Lung (tissue), 12 donors: ENCODE data around the gene FAP. TPM values are rescaled to one million over a fixed set of nuclear protein-coding genes. Genes with fewer than 3 reads are reported as not detected.

Experiments
- ATAC-seq: fragments of 200-7000 bp; cut with Tn5 transposase; one replicate; pipeline ENCODE4 v1.9.1; 2020; ENCODE audit warnings: moderate number of reproducible peaks; ENCODE audit not compliant: insufficient read depth, low FRiP score
- DNase-seq, 3 donors: peaks; one replicate each; pipeline ENCODE4 v3.0.0-alpha.2; 2013 to 2017
- H3K27ac ChIP-seq, 2 donors: one replicate each; pipeline ENCODE4 v1.5.1; 2013; ENCODE audit warnings: mild to moderate bottlenecking in 2 of 2, moderate library complexity in 2 of 2, control low read depth in 1 of 2, inconsistent platforms in 1 of 2, low read depth in 1 of 2, low read length in 1 of 2
- H3K27me3 ChIP-seq, 3 donors: one replicate each; pipeline ENCODE4 v1.5.1; 2013; ENCODE audit warnings: low read length in 2 of 3; ENCODE audit not compliant: control insufficient read depth in 3 of 3, insufficient read depth in 3 of 3
- H3K36me3 ChIP-seq, 4 donors: one replicate each; pipeline ENCODE4 v1.5.1; 2013; ENCODE audit warnings: low read length in 4 of 4, mild to moderate bottlenecking in 1 of 4, moderate library complexity in 1 of 4; ENCODE audit not compliant: control insufficient read depth in 4 of 4, insufficient read depth in 4 of 4
- H3K4me1 ChIP-seq, 5 donors: one replicate each; pipeline ENCODE4 v1.5.1; 2013; ENCODE audit warnings: low read length in 5 of 5, mild to moderate bottlenecking in 2 of 5, moderate library complexity in 1 of 5; ENCODE audit not compliant: control insufficient read depth in 5 of 5, insufficient read depth in 5 of 5
- H3K4me3 ChIP-seq: one replicate; pipeline ENCODE4 v1.5.1; 2013; ENCODE audit warnings: mild to moderate bottlenecking, control low read depth, moderate library complexity
- H3K9ac ChIP-seq, 2 donors: one replicate each; pipeline ENCODE4 v1.5.1; 2013; ENCODE audit warnings: low read length in 2 of 2, control low read depth in 1 of 2; ENCODE audit not compliant: insufficient read depth in 1 of 2
- H3K9me3 ChIP-seq, 4 donors: one replicate each; pipeline ENCODE4 v1.5.1; 2013; ENCODE audit warnings: low read length in 3 of 4, mild to moderate bottlenecking in 1 of 4, moderate library complexity in 1 of 4; ENCODE audit not compliant: control insufficient read depth in 4 of 4, insufficient read depth in 3 of 4
- WGBS, 2 donors: extraction: QIAGEN DNeasy Blood & Tissue Kit; methylation state at CpG; one replicate each; pipeline ENCODE4 v1.1.7; 2013; 5-methylcytosine and 5-hydroxymethylcytosine counted together
- polyA plus RNA-seq, 2 donors: library from polyadenylated mRNA; stranded (reverse); fragments of 200-250 nt; gene quantifications; one replicate each; pipeline ENCODE4 v1.2.1, GENCODE V29; 2013
- total RNA-seq, 2 donors: library from RNA; depleted of rRNA in 1 of 2; stranded (reverse); fragments of >200 nt in 1 of 2; gene quantifications; one replicate each; pipeline ENCODE4 v1.2.1, GENCODE V29; 2014 to 2021
- TF ChIP-seq, protein P1 (sequence below): IDR thresholded peaks from 2 replicates; pipeline ENCODE4 v1.5.1; 2012; ENCODE audit warnings: mild to moderate bottlenecking; ENCODE audit errors: control extremely low read depth, extremely low read depth
- donor health status: control.
- donor health status: control.
- donor health status: Bipolar disorder and iron deficiency.
- donor health status: healthy.
- donor health status: DM: yes; HTN: yes; CAD: no.

The FAP gene
- total and polyA plus RNA-seq, 4 donors: 1.8 to 24.6 (median 4.8) TPM

DNA sequence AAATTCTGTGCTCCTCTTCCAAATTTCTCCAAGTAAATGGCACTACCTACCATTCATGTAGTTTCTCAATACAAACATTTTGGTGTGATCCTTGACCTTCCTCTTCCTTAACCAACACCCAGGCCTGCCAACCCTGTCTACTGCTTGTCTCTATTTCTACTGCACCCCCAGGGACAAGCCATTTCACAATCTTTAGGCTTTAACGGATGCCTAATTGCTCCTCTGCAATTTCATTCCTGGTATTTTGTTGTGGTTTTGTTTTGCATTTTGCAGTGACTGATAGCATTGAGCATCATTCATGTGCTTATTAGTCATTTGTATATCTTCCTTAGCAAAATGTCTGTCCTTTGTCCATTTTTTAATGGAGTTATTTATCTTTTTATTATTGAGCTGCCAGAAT is 10.0 kb downstream of the FAP start:
- ATAC-seq (no peak), DNase-seq (peak in 1 of 3 donors; percentile 41)
- Histone ChIP-seq H3K27me3 (no peaks in the 10 kb centered on the region), H3K27ac (no peak overlapping the region), H3K36me3 (peaks cover 0 to 5% (median 2%) of the 10 kb centered on the region in 4 donors), H3K4me3 (no peak overlapping the region), H3K4me1 (peaks cover 0 to 10% (median 0%) of the 10 kb centered on the region in 5 donors), H3K9me3 (no peaks in the 10 kb centered on the region), H3K9ac (no peak overlapping the region)
- 24 to 41% methylated on average over 1 of the region's 1 CpG for WGBS, 2 donors
- TF ChIP-seq, protein P1, sequence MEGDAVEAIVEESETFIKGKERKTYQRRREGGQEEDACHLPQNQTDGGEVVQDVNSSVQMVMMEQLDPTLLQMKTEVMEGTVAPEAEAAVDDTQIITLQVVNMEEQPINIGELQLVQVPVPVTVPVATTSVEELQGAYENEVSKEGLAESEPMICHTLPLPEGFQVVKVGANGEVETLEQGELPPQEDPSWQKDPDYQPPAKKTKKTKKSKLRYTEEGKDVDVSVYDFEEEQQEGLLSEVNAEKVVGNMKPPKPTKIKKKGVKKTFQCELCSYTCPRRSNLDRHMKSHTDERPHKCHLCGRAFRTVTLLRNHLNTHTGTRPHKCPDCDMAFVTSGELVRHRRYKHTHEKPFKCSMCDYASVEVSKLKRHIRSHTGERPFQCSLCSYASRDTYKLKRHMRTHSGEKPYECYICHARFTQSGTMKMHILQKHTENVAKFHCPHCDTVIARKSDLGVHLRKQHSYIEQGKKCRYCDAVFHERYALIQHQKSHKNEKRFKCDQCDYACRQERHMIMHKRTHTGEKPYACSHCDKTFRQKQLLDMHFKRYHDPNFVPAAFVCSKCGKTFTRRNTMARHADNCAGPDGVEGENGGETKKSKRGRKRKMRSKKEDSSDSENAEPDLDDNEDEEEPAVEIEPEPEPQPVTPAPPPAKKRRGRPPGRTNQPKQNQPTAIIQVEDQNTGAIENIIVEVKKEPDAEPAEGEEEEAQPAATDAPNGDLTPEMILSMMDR: no peak

DNA sequence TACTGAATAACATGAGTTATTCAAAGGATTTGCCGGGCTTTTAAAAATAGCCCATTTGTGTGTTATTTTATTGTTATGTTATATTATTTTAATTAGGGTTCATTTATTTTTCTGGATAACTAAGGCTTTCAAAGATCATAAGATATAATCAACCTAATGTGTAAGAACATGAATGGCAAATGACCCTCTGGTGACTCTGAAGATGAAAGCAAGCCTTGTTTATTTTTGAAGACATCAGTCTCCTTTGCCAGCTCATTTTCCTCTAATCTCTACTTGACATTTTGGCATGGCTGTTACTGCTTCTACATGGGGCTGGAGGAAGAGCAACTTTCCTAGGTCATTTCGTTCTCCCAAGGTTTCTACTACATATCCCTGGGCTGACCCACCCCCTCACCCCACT is 10.6 kb downstream of the FAP start:
- Histone ChIP-seq H3K4me1 (peaks cover 0 to 10% (median 0%) of the 10 kb centered on the region in 5 donors), H3K27ac (no peak overlapping the region), H3K9me3 (no peaks in the 10 kb centered on the region), H3K27me3 (no peaks in the 10 kb centered on the region), H3K36me3 (peaks cover 0 to 4% (median 1%) of the 10 kb centered on the region in 4 donors), H3K9ac (no peak overlapping the region), H3K4me3 (no peak overlapping the region)
- TF ChIP-seq, protein P1: no peak
- no peak for ATAC-seq
- DNase-seq: peak in 2 of 3 donors; percentile 68 to 70
- WGBS, 2 donors: 67 to 74% methylated on average over 2 of the region's 2 CpGs

DNA sequence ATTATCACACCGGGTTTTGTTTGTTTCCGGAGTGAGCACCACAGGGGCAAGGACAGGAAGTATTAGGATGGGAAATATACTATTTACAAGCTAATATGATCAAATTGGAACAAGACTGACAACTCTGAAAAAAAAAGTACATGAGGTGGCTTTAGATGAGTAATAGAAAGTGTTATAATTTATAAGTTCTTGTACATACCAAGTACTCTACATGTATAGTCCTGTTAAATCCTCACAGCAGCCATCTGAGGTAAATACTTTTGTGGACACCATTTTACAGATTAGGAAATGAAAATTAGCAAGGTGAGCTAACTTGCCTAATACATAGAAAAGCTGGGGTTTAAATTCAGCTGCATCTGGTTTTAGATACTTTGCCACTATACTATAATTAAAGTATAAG is 11.2 kb downstream of the FAP start:
- TF ChIP-seq, protein P1: no peak
- Histone ChIP-seq H3K9ac (no peak overlapping the region), H3K9me3 (no peaks in the 10 kb centered on the region), H3K36me3 (peaks cover 0 to 4% (median 1%) of the 10 kb centered on the region in 4 donors), H3K27ac (no peak overlapping the region), H3K27me3 (no peaks in the 10 kb centered on the region), H3K4me1 (peaks cover 0 to 10% (median 0%) of the 10 kb centered on the region in 5 donors), H3K4me3 (no peak overlapping the region)
- DNase-seq (no peak), ATAC-seq (no peak)
- WGBS, 2 donors: 58 to 75% methylated on average over 2 of the region's 2 CpGs

DNA sequence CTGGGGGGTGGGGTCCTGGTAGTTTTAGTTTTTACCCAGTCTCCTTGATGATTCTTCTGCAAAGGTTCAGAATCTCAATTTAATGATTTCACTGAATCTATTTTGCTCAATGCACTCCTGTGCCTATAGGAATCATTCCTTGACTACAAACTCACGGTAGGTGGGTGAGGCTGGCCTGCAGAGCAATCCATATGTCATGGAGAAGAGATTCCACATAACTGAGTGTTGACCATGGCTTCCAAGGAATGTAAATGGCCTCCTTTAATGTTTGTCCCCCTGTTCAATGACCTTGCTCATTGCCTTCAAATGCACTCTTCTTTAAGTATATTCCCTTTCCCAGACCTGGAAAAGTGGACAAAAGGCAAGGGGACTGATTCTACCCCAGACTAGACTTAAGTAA is 12.5 kb downstream of the FAP start:
- 91% methylated on average over 1 of the region's 1 CpG for WGBS, 2 donors
- TF ChIP-seq, protein P1: no peak
- Histone ChIP-seq H3K27me3 (no peaks in the 10 kb centered on the region), H3K9me3 (no peaks in the 10 kb centered on the region), H3K36me3 (peaks cover 0 to 3% (median 0%) of the 10 kb centered on the region in 4 donors), H3K4me1 (peaks cover 0 to 10% (median 0%) of the 10 kb centered on the region in 5 donors), H3K27ac (no peak overlapping the region), H3K9ac (no peak overlapping the region), H3K4me3 (no peak overlapping the region)
- no peak for DNase-seq
- no peak for ATAC-seq
